GM21576 (cell line): Measurements from ENCODE around the gene CLDN20.
"Not testable (repeated sequence)": the region's sequence is repeated elsewhere in the genome, so short reads cannot be mapped to it uniquely, and the experiment has no call there.

Experiments
- ATAC-seq: cut with Tn5 transposase; IDR thresholded peaks from one replicate; pipeline ENCODE4 v1.9.1; 2021; ENCODE audit warnings: mild to moderate bottlenecking, moderate library complexity; ENCODE audit not compliant: unreplicated experiment

CLDN20 gene

GRCh38 chr6:155263373-155264063 lies at the start of gene CLDN20:
CLDN20 (plus strand) TSS chr6:155264013; CDS start chr6:155275720, 11,707 bp downstream.
- no peak for ATAC-seq

- no peak for ATAC-seq
Observed at GRCh38 chr6:155215906-155216305, 47.9 kb upstream of the CLDN20 start.

GRCh38 chr6:155216312-155217046 lies 47.3 kb upstream of the CLDN20 start:
- no peak for ATAC-seq

GRCh38 chr6:155218711-155219110 lies 45.1 kb upstream of the CLDN20 start:
- not testable (repeated sequence) for ATAC-seq

GRCh38 chr6:155219299-155219698 lies 44.5 kb upstream of the CLDN20 start:
- no peak for ATAC-seq

GRCh38 chr6:155219858-155220301 lies 43.9 kb upstream of the CLDN20 start:
- no peak for ATAC-seq

- ATAC-seq = no peak
Observed at GRCh38 chr6:155221086-155221485, 42.7 kb upstream of the CLDN20 start.

- ATAC-seq = no peak
Observed at GRCh38 chr6:155222506-155222905, 41.3 kb upstream of the CLDN20 start.

GRCh38 chr6:155223646-155224451 lies 40.0 kb upstream of the CLDN20 start:
- ATAC-seq = peak; percentile 97

GRCh38 chr6:155224618-155225017 lies 39.2 kb upstream of the CLDN20 start:
- ATAC-seq = no peak

- ATAC-seq = no peak
Observed at GRCh38 chr6:155227046-155227445, 36.8 kb upstream of the CLDN20 start.

GRCh38 chr6:155228546-155229166 lies 35.2 kb upstream of the CLDN20 start:
- no peak for ATAC-seq

GRCh38 chr6:155230975-155231374 lies 32.8 kb upstream of the CLDN20 start:
- not testable (repeated sequence) for ATAC-seq

- no peak for ATAC-seq
Observed at GRCh38 chr6:155232848-155233247, 31.0 kb upstream of the CLDN20 start.

GRCh38 chr6:155234167-155234566 lies 29.6 kb upstream of the CLDN20 start:
- no peak for ATAC-seq

GRCh38 chr6:155234687-155235086 lies 29.1 kb upstream of the CLDN20 start:
- no peak for ATAC-seq

- ATAC-seq = no peak
Observed at GRCh38 chr6:155235087-155235486, 28.7 kb upstream of the CLDN20 start.

- ATAC-seq = no peak
Observed at GRCh38 chr6:155237613-155238012, 26.2 kb upstream of the CLDN20 start.

GRCh38 chr6:155240905-155241600 lies 22.8 kb upstream of the CLDN20 start:
- no peak for ATAC-seq

- no peak for ATAC-seq
Observed at GRCh38 chr6:155241966-155242365, 21.8 kb upstream of the CLDN20 start.
